Lower leg skin (tissue), 3 donors: ENCODE measurements around the gene ANKRD36B.
"Not testable (repeated sequence)": the region's sequence is repeated elsewhere in the genome, so short reads cannot be mapped to it uniquely, and the experiment has no call there.

Experiments used
- POLR2A ChIP-seq, 2 donors: fragments of 450-650 bp; IDR thresholded peaks; one replicate each; pipeline ENCODE4 v1.6.1; 2016 to 2017; ENCODE audit warnings: antibody characterized with exemption in 2 of 2, mild to moderate bottlenecking in 1 of 2, moderate library complexity in 1 of 2
- TF ChIP-seq, protein P1 (sequence below), 3 donors: fragments of 450-650 bp; IDR thresholded peaks; one replicate each; pipeline ENCODE4 v1.5.1; 2016; ENCODE audit warnings: antibody characterized with exemption in 3 of 3, mild to moderate bottlenecking in 3 of 3, moderate library complexity in 2 of 3

DNA sequence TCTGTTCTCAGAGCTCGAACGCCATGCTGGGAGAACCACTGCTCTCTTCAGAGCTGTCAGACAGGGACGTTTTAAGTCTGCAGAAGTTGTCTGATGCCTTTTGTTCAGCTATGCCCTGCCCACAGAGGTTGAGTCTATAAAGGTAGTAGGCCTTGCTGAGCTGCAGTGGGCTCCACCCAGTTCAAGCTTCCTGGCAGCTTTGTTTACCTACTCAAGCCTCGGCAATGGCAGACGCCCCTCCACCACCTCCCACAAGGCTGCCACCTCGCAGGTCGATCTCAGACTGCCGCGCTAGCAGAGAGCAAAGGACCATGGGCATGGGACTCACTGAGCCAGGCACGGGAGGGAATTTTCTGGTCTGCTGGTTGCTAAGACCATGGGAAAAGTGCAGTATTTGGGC is 11.9 kb upstream of the ANKRD36B start:
- TF ChIP-seq POLR2A (IDR thresholded peaks at IDR 0.05): not testable (repeated sequence)
- TF ChIP-seq, protein P1, sequence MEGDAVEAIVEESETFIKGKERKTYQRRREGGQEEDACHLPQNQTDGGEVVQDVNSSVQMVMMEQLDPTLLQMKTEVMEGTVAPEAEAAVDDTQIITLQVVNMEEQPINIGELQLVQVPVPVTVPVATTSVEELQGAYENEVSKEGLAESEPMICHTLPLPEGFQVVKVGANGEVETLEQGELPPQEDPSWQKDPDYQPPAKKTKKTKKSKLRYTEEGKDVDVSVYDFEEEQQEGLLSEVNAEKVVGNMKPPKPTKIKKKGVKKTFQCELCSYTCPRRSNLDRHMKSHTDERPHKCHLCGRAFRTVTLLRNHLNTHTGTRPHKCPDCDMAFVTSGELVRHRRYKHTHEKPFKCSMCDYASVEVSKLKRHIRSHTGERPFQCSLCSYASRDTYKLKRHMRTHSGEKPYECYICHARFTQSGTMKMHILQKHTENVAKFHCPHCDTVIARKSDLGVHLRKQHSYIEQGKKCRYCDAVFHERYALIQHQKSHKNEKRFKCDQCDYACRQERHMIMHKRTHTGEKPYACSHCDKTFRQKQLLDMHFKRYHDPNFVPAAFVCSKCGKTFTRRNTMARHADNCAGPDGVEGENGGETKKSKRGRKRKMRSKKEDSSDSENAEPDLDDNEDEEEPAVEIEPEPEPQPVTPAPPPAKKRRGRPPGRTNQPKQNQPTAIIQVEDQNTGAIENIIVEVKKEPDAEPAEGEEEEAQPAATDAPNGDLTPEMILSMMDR (IDR thresholded peaks at IDR 0.05): not testable (repeated sequence)
